Measurements from ENCODE around the gene QKI.

Gene QKI

DNA sequence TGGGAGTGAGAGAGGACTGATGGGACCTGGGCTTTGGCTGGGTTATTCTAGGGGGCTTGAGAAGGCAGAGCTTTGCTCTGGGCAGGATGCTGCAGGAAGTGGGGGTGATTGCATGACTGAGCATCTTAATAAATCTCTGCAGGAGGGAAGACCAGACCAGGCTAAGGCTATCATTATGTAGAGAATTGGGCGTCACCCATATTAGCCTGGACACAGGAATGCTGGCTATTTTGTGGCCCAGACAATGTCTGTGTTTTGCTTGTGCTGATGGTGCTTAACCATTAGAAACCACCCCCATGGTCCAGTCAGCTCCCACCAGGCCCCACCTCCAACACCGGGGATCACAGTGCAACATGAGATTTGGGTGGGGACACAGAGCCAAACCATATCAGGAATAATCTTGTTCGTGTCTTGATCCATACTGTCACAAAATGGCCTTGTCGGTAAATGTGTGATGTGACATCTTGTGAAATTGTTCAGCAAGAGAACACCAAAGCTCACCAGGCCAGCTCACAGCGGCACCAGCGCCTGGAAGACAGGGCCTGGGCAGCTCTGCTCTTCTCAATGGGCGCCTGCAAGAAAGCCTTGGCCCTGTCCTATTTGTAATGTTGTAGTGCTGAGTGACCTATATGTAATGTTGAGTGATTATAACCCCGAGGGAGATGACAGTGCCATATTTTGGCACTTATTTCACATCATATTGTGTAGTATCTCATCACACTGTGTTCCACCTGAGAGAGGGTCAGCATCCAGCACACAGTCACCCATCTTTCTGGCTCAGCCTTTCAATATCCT is 211.8 kb downstream of the QKI start:
- no peak for DNase-seq

DNA sequence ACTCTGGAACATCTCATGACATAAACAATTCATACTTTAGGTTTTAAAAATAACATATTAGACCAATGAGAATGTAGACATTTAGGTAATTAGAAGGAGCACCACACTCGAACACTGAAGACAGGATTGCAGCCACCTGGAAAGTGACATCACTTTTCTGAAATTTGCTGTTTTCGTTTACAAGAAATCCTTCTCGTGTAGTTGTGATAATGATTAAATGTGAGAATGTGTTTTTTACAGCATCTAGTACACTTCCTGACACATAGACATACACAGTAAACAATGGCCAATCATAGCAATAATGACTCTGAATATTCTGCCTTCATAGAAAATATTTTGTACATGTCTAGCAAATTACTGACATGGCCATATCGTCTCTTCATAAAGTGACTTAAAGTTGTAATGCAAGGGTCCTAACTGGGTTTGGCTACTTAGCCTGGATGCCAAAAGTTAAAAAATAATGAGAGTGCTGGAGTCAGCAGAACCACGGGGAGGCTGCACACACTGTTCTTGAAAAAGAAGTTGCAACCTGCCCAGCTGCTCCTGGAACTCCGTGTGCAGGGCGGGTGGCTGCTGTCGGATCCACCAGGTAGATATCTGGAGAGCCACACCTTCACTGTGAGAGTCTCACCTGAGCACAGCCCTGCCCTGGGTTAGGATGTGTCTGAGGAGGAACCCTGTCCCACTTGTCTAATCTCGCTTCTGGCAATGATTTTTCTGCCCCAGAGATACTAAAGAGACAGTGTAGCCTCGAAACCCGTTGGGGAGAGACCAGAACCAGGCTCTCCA is 212.9 kb downstream of the QKI start:
- DNase-seq, result no peak
